ENCODE results near the gene RCBTB2.

Gene RCBTB2

DNA sequence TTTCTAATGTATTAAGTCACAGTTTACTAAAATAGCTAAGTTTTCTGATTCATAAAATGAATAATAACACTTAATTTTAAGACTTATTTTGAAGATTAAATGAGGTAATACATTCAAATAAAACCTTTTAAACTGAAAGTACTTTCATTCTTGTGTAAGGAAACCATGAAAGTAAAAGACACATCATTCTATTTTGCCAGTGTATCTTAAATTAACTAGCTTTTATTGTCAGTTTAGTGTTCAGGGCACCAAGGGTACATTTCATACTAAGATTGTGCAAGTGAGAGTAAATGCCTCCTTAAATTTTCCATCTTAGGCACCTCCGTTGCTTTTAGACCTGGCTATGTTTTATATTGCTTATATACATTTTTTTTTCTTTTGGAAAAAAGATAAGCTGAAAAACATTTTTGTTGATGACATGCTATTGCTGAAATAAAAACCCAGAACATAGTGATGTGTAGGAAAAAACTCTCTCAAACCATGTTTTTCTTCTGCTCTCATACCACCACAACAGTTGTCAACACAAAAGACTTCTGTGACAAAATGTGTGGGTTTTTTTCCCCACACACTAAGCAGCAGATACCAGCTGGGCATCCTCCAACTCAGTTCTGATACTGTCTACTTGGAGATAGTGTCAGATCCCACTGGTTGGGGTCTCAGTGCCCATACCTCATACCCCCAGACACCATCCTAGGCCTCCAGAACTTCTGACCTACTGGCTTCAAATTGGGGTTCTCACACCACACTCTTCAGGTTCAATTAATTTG is 89.3 kb downstream of the RCBTB2 start:
- no peak for DNase-seq

All from retina (tissue), 1 donor.